Immature natural killer cell (primary cell): ENCODE results near the gene SMARCAD1. TPM values are rescaled to one million over a fixed set of nuclear protein-coding genes. Genes with fewer than 3 reads are reported as not detected.

Source experiments
- DNase-seq, 3 donors: peaks; one replicate each; pipeline ENCODE4 v3.0.0; 2022; ENCODE audit warnings: mixed read lengths in 1 of 3
- H3K27ac Mint-ChIP-seq, 6 donors: one replicate each; pipeline ENCODE4 v1.8.0; 2020; ENCODE audit warnings: mixed read lengths in 6 of 6, mild to moderate bottlenecking in 5 of 6, inconsistent platforms in 4 of 6, moderate library complexity in 3 of 6
- H3K27me3 Mint-ChIP-seq, 3 donors: one replicate each; pipeline ENCODE4 v1.8.0; 2020 to 2021; ENCODE audit warnings: low read depth in 3 of 3, mild to moderate bottlenecking in 3 of 3, mixed read lengths in 3 of 3, moderate library complexity in 3 of 3, inconsistent platforms in 1 of 3
- H3K36me3 Mint-ChIP-seq, 3 donors: one replicate each; pipeline ENCODE4 v1.8.0; 2020; ENCODE audit warnings: mixed read lengths in 3 of 3, inconsistent platforms in 2 of 3, mild to moderate bottlenecking in 2 of 3
- H3K4me1 Mint-ChIP-seq, 2 donors: one replicate each; pipeline ENCODE4 v1.8.0; 2020; ENCODE audit warnings: inconsistent platforms in 2 of 2, mild to moderate bottlenecking in 2 of 2, mixed read lengths in 2 of 2, moderate library complexity in 1 of 2
- H3K4me3 Mint-ChIP-seq, 5 donors: one replicate each; pipeline ENCODE4 v1.8.0; 2020; ENCODE audit warnings: mild to moderate bottlenecking in 5 of 5, mixed read lengths in 5 of 5, inconsistent platforms in 3 of 5, moderate library complexity in 3 of 5
- H3K9me3 Mint-ChIP-seq, 6 donors: one replicate each; pipeline ENCODE4 v1.8.0; 2020; ENCODE audit warnings: mild to moderate bottlenecking in 6 of 6, mixed read lengths in 6 of 6, inconsistent platforms in 4 of 6, moderate library complexity in 3 of 6
- polyA plus RNA-seq, 3 donors: library from polyadenylated mRNA; unstranded; fragments of 300-500 nt; fragmentation: Illumina TruSeq; gene quantifications; one replicate each; pipeline ENCODE4 v1.2.3, GENCODE V29; 2021

The SMARCAD1 gene, protein sequence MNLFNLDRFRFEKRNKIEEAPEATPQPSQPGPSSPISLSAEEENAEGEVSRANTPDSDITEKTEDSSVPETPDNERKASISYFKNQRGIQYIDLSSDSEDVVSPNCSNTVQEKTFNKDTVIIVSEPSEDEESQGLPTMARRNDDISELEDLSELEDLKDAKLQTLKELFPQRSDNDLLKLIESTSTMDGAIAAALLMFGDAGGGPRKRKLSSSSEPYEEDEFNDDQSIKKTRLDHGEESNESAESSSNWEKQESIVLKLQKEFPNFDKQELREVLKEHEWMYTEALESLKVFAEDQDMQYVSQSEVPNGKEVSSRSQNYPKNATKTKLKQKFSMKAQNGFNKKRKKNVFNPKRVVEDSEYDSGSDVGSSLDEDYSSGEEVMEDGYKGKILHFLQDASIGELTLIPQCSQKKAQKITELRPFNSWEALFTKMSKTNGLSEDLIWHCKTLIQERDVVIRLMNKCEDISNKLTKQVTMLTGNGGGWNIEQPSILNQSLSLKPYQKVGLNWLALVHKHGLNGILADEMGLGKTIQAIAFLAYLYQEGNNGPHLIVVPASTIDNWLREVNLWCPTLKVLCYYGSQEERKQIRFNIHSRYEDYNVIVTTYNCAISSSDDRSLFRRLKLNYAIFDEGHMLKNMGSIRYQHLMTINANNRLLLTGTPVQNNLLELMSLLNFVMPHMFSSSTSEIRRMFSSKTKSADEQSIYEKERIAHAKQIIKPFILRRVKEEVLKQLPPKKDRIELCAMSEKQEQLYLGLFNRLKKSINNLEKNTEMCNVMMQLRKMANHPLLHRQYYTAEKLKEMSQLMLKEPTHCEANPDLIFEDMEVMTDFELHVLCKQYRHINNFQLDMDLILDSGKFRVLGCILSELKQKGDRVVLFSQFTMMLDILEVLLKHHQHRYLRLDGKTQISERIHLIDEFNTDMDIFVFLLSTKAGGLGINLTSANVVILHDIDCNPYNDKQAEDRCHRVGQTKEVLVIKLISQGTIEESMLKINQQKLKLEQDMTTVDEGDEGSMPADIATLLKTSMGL
- polyA plus RNA-seq, result 10 to 100 TPM; 10.3 to 13.6 (median 10.5) TPM

DNA sequence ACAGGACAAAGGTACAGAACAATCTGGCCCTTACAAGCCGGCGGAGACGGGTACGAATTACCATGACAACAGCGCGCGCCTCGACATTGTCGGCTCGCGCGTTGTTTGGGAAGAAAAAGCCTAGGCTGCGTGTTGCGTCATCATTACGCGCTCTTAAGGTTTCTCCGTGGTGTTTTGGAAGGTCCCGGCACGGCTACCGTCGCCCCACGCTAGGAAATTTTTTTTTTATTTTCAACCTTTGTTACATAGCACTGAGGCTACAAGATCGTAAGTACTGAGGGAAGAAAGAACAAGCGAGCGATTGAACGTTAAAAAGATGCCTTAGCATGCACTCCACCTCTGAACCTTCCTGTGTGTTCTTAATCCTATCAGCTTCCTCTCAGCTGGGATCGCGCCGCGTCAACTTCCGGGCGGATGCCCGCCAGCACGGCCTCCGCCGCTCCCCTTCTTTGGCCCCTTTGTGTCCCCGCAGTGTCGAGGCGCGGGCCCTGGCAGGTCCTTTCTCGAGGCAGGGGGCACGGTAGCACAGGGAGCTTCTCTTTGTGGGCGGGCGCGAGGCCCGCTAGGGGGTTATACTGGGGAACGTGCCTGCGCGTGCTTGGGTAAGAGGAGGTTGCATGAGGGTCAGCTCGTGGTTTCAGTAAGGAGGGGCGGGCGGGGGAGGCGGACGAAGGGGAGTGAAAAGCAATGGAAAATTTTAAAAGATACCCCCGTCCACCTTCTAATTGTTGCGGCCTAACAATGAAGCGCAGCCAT is at the start of gene SMARCAD1:
TSS of gene SMARCAD1 (plus strand) at position 397 of the 756 bp plus-strand sequence. CDS start 530 bp downstream, outside the sequence.
- Mint-ChIP-seq H3K4me3 (peak within 1 kb of the TSS; percentile 96 to 100 (median 98)), H3K36me3 (peaks cover 4 to 10% (median 6%) of the 10 kb centered on the region in 3 donors), H3K27me3 (peaks cover 10 to 16% (median 15%) of the 10 kb centered on the region in 3 donors), H3K4me1 (peaks cover 32 to 50% of the 10 kb centered on the region in 2 donors), H3K27ac (peak within 1 kb of the TSS; percentile 97 to 100 (median 98)), H3K9me3 (peaks cover 0 to 2% (median 0%) of the 10 kb centered on the region in 6 donors)
- peak; percentile 86 to 90 (median 89) for DNase-seq

DNA sequence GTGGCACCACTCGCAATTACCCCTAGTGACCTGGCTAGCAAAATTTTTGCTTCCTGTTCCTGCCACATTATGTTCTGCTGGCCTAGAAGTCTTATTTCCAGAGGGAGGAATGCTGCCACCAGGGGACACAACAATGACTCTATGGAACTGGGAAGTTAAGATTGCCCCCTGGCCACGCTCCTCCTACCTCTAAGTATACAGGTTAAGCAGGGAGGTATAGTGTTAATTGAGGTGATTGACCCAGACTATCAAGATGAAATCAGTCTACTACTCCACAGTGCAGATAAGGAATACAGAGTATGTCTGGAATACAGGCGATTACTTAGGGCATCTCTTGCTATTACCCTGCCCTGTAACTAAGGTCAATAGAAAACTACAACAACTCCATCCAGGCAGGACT is 48.8 kb upstream of the SMARCAD1 start:
- no peak overlapping the region for H3K4me3 Mint-ChIP-seq
- no peaks in the 10 kb centered on the region for H3K36me3 Mint-ChIP-seq
- H3K27ac Mint-ChIP-seq, result no peak overlapping the region
- no peaks in the 10 kb centered on the region for H3K4me1 Mint-ChIP-seq
- H3K27me3 Mint-ChIP-seq, result no peaks in the 10 kb centered on the region
- no peak for DNase-seq
- H3K9me3 Mint-ChIP-seq, result peaks cover 0 to 7% (median 0%) of the 10 kb centered on the region in 6 donors

- Mint-ChIP-seq H3K36me3 (no peaks in the 10 kb centered on the region), H3K27ac (no peak overlapping the region), H3K27me3 (no peaks in the 10 kb centered on the region), H3K9me3 (peaks cover 0 to 8% (median 0%) of the 10 kb centered on the region in 6 donors), H3K4me1 (no peaks in the 10 kb centered on the region), H3K4me3 (no peak overlapping the region)
- no peak for DNase-seq
These were observed 47.9 kb upstream of the SMARCAD1 start for GRCh38 chr4:94159790-94160189.

- Mint-ChIP-seq H3K27me3 (peaks cover 0 to 2% (median 0%) of the 10 kb centered on the region in 3 donors), H3K4me3 (no peak overlapping the region), H3K4me1 (no peaks in the 10 kb centered on the region), H3K36me3 (no peaks in the 10 kb centered on the region), H3K27ac (no peak overlapping the region), H3K9me3 (peaks cover 0 to 8% (median 0%) of the 10 kb centered on the region in 6 donors)
- DNase-seq, result no peak
These were observed 46.9 kb upstream of the SMARCAD1 start for GRCh38 chr4:94160774-94161173.

DNA sequence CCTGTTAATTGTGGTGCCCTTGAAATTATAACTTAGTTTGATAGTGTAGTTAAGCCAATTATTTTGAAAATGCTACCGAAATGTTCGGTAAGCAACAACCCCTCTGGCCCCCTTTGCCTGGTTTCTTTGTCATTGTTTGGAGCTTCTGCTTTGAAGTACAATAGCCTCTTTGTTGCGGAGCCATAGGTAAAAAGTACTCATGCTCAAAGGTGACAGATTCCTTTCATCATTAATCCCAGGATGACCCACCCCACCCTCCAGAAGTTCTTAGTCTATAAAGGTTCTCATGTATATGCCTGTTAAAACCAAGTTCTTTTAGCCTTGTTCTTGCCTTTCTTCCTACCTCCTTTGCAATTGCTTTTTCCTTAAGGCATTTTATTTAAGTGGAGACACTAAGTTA is 42.4 kb upstream of the SMARCAD1 start:
- H3K27me3 Mint-ChIP-seq, result peaks cover 0 to 5% (median 4%) of the 10 kb centered on the region in 3 donors

DNA sequence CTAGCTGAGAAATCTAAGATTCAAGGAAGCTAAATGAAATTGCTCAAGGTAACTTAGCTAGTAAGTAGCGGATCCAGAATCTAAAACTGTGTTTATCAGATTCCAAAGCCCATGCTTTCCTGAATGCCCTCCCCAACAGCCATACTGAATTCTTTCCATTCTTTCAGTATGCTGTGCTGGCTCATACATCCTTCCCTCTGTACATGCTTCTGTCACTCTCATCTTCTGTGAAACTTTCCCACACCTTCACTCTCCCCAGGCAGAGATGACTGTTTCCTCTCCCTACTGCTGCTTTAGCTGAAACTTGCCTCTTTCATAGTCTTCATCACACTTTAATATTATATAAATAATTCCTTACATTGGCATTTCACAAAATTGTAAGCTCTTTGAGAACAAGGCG is 39.3 kb upstream of the SMARCAD1 start:
- H3K27ac Mint-ChIP-seq, result no peak overlapping the region
- H3K36me3 Mint-ChIP-seq, result no peaks in the 10 kb centered on the region
- peaks cover 0 to 9% (median 1%) of the 10 kb centered on the region in 6 donors for H3K9me3 Mint-ChIP-seq
- peaks cover 0 to 5% (median 4%) of the 10 kb centered on the region in 3 donors for H3K27me3 Mint-ChIP-seq
- H3K4me1 Mint-ChIP-seq, result peaks cover 11 to 14% of the 10 kb centered on the region in 2 donors
- H3K4me3 Mint-ChIP-seq, result no peak overlapping the region
- no peak for DNase-seq

More for the DNA sequence above, 42.4 kb upstream of the SMARCAD1 start:
- no peak for DNase-seq
- H3K27ac Mint-ChIP-seq, result no peak overlapping the region
- H3K4me1 Mint-ChIP-seq, result peaks cover 0 to under 1% of the 10 kb centered on the region in 2 donors
- no peak overlapping the region for H3K4me3 Mint-ChIP-seq
- peaks cover 0 to 4% (median under 1%) of the 10 kb centered on the region in 6 donors for H3K9me3 Mint-ChIP-seq
- no peaks in the 10 kb centered on the region for H3K36me3 Mint-ChIP-seq

DNA sequence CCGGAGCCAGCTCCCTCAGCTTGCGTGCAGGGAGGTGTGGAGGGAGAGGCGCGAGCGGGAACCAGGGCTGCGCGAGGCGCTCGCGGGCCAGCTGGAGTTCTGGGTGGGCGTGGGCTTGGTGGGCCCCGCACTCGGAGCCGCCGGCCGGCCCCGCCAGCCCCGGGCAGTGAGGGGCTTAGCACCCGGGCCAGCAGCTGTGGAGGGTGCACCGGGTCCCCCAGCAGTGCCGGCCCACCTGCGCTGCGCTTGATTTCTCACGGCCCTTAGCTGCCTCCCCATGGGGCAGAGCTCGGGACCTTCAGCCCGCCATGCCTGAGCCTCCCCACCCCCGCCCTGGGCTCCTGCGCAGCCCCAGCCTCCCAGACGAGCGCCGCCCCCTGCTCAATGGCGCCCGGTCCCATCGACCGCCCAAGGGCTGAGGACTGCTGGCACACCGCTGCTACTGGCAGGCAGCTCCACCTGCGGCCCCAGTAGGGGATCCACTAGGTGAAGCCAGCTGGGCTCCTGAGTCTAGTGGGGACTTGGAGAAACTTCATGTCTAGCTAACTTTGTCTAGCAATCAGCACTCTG is 37.8 kb upstream of the SMARCAD1 start:
- Mint-ChIP-seq H3K36me3 (no peaks in the 10 kb centered on the region), H3K27me3 (peaks cover 0 to 5% (median 4%) of the 10 kb centered on the region in 3 donors), H3K4me1 (peaks cover 11 to 14% of the 10 kb centered on the region in 2 donors), H3K9me3 (peaks cover 0 to 6% (median 1%) of the 10 kb centered on the region in 6 donors), H3K27ac (no peak overlapping the region), H3K4me3 (no peak overlapping the region)
- DNase-seq, result no peak

DNA sequence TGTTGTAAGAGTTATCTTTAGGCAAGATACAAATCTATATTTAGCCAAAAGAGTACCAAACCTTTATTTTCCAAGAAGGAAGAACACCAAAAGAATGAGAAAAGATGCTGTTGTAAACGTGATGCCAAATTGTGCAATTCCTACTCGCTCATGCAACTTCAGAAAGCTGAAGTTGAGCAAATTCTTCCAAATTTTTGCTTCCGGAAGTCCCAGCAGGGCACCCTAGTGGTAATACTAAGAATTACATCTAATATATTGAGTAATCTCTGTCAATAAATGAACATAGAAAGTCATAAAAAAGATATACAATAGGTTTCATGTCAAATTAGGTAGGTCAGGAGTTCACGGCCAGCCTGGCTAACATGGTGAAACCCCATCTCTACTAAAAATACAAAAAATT is 36.0 kb upstream of the SMARCAD1 start:
- no peaks in the 10 kb centered on the region for H3K36me3 Mint-ChIP-seq
- no peak for DNase-seq
- peaks cover 0 to 6% (median 1%) of the 10 kb centered on the region in 6 donors for H3K9me3 Mint-ChIP-seq
- peaks cover 11 to 14% of the 10 kb centered on the region in 2 donors for H3K4me1 Mint-ChIP-seq
- no peak overlapping the region for H3K4me3 Mint-ChIP-seq
- peaks cover 0 to 7% (median 2%) of the 10 kb centered on the region in 3 donors for H3K27me3 Mint-ChIP-seq
- no peak overlapping the region for H3K27ac Mint-ChIP-seq

GRCh38 chr4:94175553-94176261 is 32.0 kb upstream of the SMARCAD1 start:
- Mint-ChIP-seq H3K4me3 (no peak overlapping the region), H3K27ac (no peak overlapping the region), H3K36me3 (no peaks in the 10 kb centered on the region), H3K27me3 (peaks cover 0 to 6% (median 4%) of the 10 kb centered on the region in 3 donors), H3K9me3 (peaks cover 0 to 3% (median under 1%) of the 10 kb centered on the region in 6 donors), H3K4me1 (peaks cover 6 to 9% of the 10 kb centered on the region in 2 donors)
- DNase-seq, result no peak

DNA sequence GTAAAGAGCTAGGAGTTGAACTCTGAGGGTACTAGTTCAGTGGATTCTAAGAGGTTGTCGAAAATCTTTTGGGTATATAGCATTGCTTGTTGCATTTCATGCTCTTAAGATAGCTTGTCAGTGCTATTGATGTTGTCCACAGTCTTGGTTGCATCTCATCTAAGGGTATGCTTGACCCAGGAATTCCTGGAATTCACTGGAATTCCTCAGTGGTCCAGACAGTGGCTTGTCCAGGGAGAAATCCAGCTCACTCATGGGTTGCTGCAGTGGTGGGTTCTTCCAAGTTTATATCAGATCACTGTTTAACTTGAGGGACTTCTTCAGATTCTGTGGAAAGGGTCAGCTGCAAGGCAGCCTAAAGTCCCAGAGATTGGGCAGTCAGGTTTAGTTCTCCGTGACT is 29.8 kb upstream of the SMARCAD1 start:
- Mint-ChIP-seq H3K27ac (no peak overlapping the region), H3K4me3 (no peak overlapping the region), H3K4me1 (no peaks in the 10 kb centered on the region), H3K27me3 (peaks cover 0 to 6% (median 4%) of the 10 kb centered on the region in 3 donors), H3K36me3 (peaks cover 0 to 3% (median 0%) of the 10 kb centered on the region in 3 donors), H3K9me3 (no peaks in the 10 kb centered on the region)
- DNase-seq, result no peak

DNA sequence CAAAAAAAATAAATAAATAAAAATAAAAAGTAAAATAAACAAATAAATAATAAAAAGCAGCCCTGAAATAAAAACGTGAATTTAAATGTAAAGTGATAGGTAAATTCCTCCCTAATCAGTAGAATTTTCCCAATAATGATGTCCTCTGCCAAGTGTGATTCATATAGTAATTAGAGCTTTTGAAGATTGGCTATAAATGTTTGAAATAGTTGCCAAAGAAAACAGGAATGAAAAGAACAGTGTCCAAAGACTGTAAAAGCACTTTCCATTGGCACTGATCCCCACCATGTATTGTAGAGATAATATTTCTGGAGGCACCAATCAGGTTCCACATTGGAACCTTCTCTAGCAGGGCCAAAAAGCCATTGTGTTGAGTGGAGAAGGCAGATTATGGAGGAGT is 25.9 kb upstream of the SMARCAD1 start:
- DNase-seq, result no peak
- peaks cover 0 to 3% (median 0%) of the 10 kb centered on the region in 3 donors for H3K36me3 Mint-ChIP-seq
- H3K27me3 Mint-ChIP-seq, result peaks cover 0 to 3% (median 3%) of the 10 kb centered on the region in 3 donors
- no peak overlapping the region for H3K4me3 Mint-ChIP-seq
- H3K9me3 Mint-ChIP-seq, result no peaks in the 10 kb centered on the region
- no peaks in the 10 kb centered on the region for H3K4me1 Mint-ChIP-seq
- H3K27ac Mint-ChIP-seq, result no peak overlapping the region

- DNase-seq, result no peak
- no peaks in the 10 kb centered on the region for H3K36me3 Mint-ChIP-seq
- H3K4me3 Mint-ChIP-seq, result no peak overlapping the region
- peaks cover 3 to 14% of the 10 kb centered on the region in 2 donors for H3K4me1 Mint-ChIP-seq
- no peak overlapping the region for H3K27ac Mint-ChIP-seq
- peaks cover 0 to 2% (median 0%) of the 10 kb centered on the region in 6 donors for H3K9me3 Mint-ChIP-seq
- H3K27me3 Mint-ChIP-seq, result peaks cover 12 to 23% (median 13%) of the 10 kb centered on the region in 3 donors
These were observed 4.9 kb upstream of the SMARCAD1 start for GRCh38 chr4:94202769-94203168.
